NCI-H510A treated with DMSO at 0.1 percent for 48 hours (cell line): ENCODE results near the gene SOBP.
"Not testable (repeated sequence)": the region's sequence is repeated elsewhere in the genome, so short reads cannot be mapped to it uniquely, and the experiment has no call there.

Experiments used
- DNase-seq: peaks from one replicate; lab custom pipeline; 2025; lab: John Stamatoyannopoulos, UW

The SOBP gene

GRCh38 chr6:107553121-107553520 lies 63.2 kb downstream of the SOBP start:
- DNase-seq = not testable (repeated sequence)

GRCh38 chr6:107554326-107554725 lies 64.4 kb downstream of the SOBP start:
- DNase-seq = no peak

- no peak for DNase-seq
Observed at GRCh38 chr6:107554918-107555317, 65.0 kb downstream of the SOBP start.

DNA sequence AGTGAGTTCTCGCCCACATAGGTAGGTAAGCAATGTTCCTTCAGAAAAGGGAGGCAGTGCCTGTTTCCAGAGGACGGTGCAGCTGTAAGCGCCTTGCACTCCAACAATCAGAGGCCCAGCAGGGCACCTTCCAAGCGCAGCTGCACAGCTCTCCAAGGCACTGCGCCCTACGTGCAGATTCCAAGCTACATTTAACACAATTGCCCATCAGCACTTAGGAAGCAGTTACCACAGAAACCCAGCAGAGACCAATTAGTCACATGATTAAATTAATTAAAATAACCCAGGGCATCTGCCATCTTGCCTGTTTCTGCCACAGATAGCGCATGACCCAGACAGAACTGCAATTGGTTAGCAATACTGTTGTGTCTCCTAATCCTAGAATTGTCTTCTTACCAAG lies 65.5 kb downstream of the SOBP start:
- no peak for DNase-seq

DNA sequence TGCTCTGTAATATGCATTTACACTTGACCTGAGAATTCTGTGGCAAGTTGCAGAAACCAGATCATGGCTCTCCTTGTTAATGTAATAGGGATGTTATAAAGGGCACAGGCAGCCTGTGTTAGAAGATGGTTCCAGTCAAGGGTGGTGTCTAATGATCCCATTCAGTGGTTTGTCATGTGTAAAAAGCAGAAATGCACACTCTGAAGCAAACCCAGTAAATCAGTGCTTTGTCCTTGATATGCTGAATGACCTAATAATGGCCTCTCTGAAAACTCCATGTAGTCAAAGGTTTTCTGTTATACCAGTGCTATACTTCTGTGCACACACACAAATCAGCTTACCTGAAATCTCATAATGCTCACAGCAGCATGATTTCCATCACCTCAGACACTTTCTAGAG lies 66.2 kb downstream of the SOBP start:
- no peak for DNase-seq

DNA sequence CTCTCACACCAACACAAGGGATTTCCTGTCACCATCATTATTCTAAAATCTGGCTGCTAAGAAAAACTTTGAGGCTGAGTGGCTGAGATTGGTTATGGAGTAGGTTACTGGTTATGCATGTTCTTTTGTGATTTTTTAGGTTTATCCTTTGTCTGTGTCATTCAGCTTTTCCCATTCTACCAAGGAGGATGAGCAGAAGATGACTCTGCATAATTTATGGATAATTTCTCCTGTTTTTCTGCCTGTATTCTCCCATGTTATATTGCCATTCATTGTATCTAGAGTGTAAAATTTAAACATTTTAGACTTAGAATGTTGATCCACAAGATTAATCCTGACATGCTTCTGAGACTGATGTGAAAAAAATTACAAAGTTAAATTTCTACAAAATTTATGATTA lies 67.8 kb downstream of the SOBP start:
- no peak for DNase-seq

DNA sequence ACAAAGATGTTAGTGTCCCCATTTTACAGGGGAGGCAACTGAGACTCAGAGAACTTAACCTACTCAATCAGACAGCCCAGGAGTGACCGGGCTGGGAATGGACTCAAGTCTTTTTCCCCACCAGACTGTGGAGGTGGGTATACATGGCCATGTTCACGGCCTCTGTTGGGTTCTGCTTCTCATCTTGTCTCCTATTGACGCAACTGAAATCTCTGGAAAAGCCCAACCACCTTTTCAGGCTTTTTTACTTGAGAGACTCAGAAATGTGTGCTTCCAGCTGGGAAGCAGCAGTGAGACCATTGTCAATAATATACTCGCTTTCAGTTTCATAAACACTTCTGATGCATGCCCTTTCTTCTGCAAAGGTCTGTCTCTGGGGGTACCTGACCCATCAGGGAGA lies 70.7 kb downstream of the SOBP start:
- no peak for DNase-seq

DNA sequence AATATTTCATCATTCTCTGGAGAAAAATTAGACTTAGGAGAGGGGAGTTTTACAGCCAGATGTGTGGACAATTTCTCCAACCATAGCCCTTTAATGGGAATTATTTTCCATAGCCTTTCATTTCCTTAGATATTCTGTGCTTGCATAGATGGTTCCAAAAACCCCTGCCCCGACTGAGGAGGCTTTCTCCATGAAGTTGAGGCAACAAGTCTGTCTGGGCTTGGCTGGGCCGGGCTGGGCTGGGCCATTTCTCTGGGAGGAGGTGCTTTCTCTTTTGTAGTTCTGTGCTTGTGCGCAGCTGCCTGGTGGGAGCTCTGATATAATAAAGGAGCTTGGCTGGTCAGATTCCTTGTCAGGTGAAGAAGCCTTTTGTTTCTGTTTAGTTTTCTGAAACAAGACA lies 71.4 kb downstream of the SOBP start:
- DNase-seq = no peak

DNA sequence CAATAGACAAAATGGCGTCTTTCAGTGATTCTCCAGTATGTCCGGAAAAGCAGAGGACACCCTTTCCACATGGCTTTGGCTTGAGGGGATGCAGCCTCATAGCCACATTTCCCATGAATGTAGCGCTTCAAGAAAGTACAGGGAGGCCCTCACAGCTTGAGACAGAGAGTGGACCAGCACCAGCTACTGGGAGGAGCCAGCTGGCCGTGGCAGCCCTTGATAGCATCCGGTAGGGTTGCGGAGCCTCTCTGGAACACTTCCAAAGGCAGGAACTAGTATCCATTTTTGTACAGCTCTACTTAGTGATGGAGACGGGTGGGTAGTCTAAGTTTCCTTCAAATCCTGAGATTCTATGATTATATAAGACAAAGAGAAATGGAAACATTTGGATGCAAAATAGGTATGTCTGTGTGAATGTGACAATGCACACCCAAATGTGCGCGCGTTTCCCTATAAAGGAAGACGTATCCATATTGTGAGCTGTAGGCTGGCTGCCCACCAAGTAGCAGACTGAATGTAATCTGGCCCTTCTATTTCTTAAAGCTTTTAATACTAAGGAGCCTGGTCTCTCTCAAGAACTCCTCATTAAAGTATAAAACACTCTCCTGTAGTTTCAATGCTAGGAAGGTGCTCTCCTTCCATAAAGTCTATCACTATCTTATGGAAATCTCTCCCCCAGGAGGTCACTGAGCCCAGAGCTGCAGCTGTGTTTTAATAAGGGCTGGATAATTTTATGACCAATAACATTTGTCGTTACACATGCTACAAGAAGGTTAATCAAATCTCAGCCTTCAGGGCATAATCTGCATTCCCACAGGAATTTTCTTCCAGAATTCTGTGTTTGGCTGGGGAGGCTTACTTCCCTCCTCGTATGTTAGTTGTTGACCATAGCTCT lies 74.0 kb downstream of the SOBP start:
- no peak for DNase-seq

- no peak for DNase-seq
Observed at GRCh38 chr6:107564589-107564951, 74.7 kb downstream of the SOBP start.

GRCh38 chr6:107565165-107565723 lies 75.3 kb downstream of the SOBP start:
- DNase-seq = no peak

DNA sequence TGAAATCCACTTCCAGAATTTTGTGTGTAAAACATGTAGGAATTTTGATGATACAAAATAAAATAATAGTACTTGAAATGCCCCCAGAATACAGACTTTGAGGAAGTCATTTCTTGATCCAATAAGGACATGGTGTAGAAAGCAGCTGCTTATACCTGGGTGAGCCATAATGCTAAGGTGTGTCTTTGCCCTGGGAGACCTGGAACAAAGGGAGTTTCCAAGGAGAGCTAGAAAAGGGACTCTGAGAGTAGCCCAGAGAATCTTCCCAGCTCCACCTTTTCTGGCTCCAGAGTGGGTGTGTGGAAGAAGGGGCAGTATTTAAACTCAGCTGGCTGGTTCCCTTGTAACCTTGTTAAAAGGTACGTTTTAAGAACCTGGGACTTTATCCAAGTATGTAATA lies 77.7 kb downstream of the SOBP start:
- no peak for DNase-seq

DNA sequence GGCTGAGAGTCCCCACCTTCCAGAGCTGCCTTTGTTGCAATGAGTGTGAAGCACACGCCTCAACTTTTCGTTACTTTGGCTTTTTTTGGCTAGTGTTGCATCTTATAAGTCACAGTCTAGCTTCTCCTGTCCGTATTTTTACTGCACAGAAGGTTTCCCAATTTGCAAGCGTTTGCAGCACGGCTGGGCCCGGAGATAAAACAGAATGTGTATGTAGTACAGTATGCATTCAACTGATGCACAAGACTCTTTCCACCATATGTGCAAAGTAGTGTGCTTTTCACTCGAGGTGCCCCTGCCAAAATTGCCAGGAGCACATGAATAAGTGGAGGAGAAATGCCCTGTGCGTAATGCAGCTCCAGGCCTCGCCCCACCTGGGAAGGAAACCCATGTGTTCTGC lies 79.6 kb downstream of the SOBP start:
- no peak for DNase-seq

- no peak for DNase-seq
Observed at GRCh38 chr6:107571354-107571753, 81.4 kb downstream of the SOBP start.

GRCh38 chr6:107572886-107573285 lies 83.0 kb downstream of the SOBP start:
- no peak for DNase-seq

DNA sequence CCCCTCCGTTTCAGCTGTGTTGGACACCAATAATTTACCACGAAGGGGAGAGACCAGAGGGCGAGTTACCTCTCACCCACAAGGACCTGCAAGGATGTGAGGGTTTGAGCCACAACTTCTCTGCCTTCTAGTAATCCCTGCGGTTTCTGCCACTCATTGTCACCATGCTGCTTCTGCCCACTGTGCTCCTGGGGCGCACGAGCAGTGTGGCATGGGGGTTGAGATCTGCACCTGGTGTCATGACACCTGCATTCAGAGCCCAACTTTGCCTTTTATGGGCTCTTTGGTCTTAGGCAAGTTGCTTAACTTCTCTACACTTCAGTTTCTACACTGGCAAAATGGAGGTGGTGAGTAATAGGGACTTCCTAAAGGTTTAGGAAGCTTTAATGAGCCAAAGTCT lies 84.9 kb downstream of the SOBP start:
- DNase-seq = no peak

DNA sequence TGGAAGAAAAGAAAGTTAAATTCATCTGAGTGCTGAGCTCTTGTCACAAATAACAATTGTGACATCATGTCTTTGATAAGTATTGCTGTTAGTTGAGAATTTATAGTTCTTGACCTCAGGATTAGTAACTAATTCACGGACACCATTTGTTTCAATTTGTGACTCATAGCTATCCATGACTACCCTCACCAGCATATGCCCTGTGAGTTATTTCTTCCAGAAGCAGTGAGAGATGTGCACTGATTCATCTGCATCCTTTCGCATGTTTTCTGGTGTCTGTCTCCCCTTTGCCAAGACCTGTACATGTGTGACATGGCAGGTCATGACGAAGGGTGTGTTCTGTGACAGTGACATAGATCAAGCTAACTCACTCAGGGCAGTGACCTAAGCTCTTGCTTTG lies 86.9 kb downstream of the SOBP start:
- DNase-seq = no peak

- DNase-seq = no peak
Observed at GRCh38 chr6:107578642-107579341, 88.9 kb downstream of the SOBP start.

GRCh38 chr6:107579456-107580056 lies 89.6 kb downstream of the SOBP start:
- DNase-seq = no peak

DNA sequence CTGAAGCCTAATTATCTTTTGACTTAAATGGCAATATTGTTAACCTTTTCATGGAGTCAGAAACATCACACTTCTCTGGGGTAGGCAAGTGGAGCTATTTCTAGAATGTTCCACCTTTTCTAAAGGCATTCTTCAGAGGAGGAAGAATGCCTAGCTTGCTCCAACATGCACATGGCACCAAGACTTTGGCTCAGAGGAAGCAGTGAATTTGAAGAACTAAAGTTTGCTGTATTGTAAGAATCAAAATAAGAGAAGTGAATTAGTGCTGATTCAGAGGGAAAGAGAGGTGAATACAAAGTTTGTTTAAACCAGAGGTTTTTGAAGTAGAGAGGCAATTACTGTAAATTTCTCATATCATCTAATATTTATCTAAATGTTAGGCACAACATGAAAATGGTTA lies 92.2 kb downstream of the SOBP start:
- DNase-seq = no peak

DNA sequence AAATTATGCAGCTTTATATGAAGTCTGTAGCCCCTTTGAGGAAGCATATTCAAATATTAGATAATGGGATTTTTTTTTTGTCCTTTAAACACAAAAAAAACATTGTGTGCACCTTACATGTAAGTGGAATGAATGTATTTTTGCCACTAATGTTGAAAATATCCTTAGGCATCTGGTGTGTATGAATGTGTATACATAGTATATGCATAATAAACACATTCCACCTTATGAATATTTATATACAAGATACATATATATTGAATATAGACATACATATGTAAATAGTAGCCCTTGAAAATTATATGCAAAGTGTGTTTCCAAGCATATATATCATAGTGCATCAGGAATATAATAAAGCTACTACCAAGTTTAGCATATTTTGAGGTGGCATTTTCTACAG lies 94.8 kb downstream of the SOBP start:
- no peak for DNase-seq

DNA sequence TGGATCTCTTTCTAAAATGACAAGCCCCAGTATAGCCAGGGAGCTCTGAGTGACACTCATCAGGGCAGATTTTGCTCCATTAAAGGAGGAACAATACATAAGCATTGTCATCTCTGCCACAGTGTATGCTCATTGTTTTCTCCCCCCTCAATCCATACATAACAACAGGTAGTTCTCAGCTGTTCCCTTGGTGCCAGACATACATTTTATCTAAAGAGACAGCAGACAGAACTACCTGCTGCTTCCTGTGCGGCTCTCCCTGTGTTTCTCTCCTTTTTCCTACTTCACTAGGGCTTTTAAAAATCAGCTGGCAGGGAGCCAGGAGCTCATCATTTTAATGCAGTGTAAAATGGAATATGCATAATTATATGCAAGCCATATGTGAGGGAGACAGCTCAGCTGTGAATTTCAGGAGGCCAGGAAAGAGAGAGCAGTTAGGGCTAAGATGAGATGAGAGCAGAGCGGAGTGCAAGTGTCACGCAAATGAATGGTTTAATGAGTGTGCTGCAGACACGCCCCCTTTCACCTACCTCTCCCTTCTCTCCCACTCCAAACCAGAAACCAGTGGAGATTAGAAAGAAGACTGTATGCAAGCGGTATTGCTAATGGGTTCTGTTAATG lies 96.0 kb downstream of the SOBP start:
- DNase-seq = peak; percentile 2
